Stimulated activated CD4-positive, alpha-beta T cell treated with anti-CD3 and anti-CD28 coated beads, Interleukin-1b, Interleukin-23, amount 100 ng/mL, for 4 hours (primary cell): ENCODE results near the gene PCDHB10.

Source experiments
- DNase-seq, 2 donors: peaks; one replicate each; pipeline ENCODE4 v3.0.0-alpha.2; 2020; ENCODE audit warnings: low read depth in 2 of 2

The PCDHB10 gene

DNA sequence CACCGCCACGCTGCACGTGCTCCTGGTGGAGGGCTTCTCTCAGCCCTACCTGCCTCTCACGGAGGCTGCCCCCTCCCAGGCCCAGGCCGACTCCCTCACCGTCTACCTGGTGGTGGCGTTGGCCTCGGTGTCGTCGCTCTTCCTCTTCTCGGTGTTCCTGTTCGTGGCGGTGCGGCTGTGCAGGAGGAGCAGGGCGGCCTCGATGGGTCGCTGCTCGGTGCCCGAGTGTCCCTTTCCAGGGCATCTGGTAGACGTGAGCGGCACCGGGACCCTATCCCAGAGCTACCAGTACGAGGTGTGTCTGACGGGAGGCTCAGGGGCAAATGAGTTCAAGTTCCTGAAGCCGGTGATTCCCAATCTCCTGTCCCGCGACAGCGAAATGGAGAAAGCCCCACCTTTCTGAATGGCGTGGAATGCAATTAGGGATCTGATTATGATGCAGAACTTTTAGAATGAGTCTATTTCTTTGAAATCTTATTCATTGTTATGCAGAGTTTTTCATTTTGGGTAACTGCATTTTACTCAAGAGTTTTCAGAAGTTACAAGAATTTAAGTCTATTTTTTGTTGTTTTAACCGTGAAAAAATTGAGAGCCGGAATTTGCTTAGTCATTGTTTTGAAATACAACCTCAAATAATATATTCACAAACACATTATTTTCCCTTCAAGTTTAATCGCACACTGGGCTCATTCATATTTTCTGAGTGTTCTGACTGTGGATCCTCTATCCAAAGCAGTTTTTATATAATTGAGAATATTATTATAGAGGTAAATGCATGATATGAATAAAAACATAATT is 44.6 kb downstream of the PCDHB10 start:
- DNase-seq: no peak

DNA sequence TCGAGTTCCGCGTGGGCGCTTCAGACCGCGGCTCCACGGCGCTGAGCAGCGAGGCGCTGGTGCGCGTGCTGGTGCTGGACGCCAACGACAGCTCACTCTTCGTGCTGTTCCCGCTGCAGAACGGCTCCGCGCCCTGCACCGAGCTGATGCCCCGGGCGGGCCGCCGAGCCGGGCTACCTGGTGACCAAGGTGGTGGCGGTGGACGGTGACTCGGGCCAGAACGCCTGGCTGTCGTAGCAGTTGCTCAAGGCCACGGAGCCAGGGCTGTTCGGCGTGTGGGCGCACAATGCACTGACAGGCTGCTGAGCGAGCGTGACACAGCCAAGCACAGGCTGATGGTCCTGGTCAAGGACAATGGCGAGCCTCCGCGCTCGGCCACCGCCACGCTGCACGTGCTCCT is 49.3 kb downstream of the PCDHB10 start:
- no peak for DNase-seq
